Fibroblast of skin of left biceps (primary cell): Measurements from ENCODE around the gene EDC3.
"Not testable (repeated sequence)": the region's sequence is repeated elsewhere in the genome, so short reads cannot be mapped to it uniquely, and the experiment has no call there.

Experiments used
- DNase-seq, 2 experiments: peaks; one replicate each; pipeline ENCODE4 v3.0.0-alpha.2; 2013; ENCODE audit warnings: low read depth in 2 of 2

EDC3 gene

GRCh38 chr15:74709892-74710291 lies 14.1 kb upstream of the EDC3 start:
- DNase-seq, result no peak

GRCh38 chr15:74709011-74709410 lies 13.2 kb upstream of the EDC3 start:
- DNase-seq, result no peak

- no peak for DNase-seq
These were observed 984 bp upstream of the EDC3 start for GRCh38 chr15:74696808-74697207.

- DNase-seq, result no peak
These were observed 540 bp upstream of the EDC3 start for GRCh38 chr15:74696398-74696729.

GRCh38 chr15:74692327-74692726 lies 3.5 kb downstream of the EDC3 start:
- DNase-seq, result no peak

- no peak for DNase-seq
These were observed 12.1 kb downstream of the EDC3 start for GRCh38 chr15:74683758-74684157.

- DNase-seq, result no peak
These were observed 12.9 kb downstream of the EDC3 start for GRCh38 chr15:74682954-74683353.

- DNase-seq, result no peak
These were observed 15.4 kb downstream of the EDC3 start for GRCh38 chr15:74680456-74680855.

- DNase-seq, result no peak
These were observed 19.0 kb downstream of the EDC3 start for GRCh38 chr15:74676801-74677200.

- no peak for DNase-seq
These were observed 21.7 kb downstream of the EDC3 start for GRCh38 chr15:74674161-74674560.

- DNase-seq, result no peak
These were observed 26.2 kb downstream of the EDC3 start for GRCh38 chr15:74669627-74670026.

GRCh38 chr15:74667975-74668374 lies 27.8 kb downstream of the EDC3 start:
- DNase-seq, result no peak

- DNase-seq, result no peak
These were observed 31.2 kb downstream of the EDC3 start for GRCh38 chr15:74664670-74665069.

- no peak for DNase-seq
These were observed 31.7 kb downstream of the EDC3 start for GRCh38 chr15:74664028-74664616.

GRCh38 chr15:74663303-74664027 lies 32.4 kb downstream of the EDC3 start:
- no peak for DNase-seq

GRCh38 chr15:74662064-74662860 lies 33.6 kb downstream of the EDC3 start:
- no peak for DNase-seq

- not testable (repeated sequence) for DNase-seq
These were observed 34.5 kb downstream of the EDC3 start for GRCh38 chr15:74661280-74661679.

GRCh38 chr15:74657846-74658245 lies 38.0 kb downstream of the EDC3 start:
- peak; percentile 15 to 16 for DNase-seq

- DNase-seq, result no peak
These were observed 38.8 kb downstream of the EDC3 start for GRCh38 chr15:74656935-74657535.

GRCh38 chr15:74655424-74655823 lies 40.4 kb downstream of the EDC3 start:
- DNase-seq, result peak in 1 of 2 experiments; percentile 15

- DNase-seq, result peak; percentile 33 to 42
These were observed 42.3 kb downstream of the EDC3 start for GRCh38 chr15:74653426-74654102.

GRCh38 chr15:74651242-74651741 lies 44.5 kb downstream of the EDC3 start:
- no peak for DNase-seq
